Natural killer cell (primary cell): ENCODE data around the gene SH3RF2. TPM values are rescaled to one million over a fixed set of nuclear protein-coding genes. Genes with fewer than 3 reads are reported as not detected.

ENCODE experiments used
- ATAC-seq, 3 donors: fragments of 150-1000 bp in 2 of 3; fragments of 200-7000 bp in 1 of 3; cut with Tn5 transposase; 1 replicate in 1 of 3; 2 replicates in 2 of 3; pipeline ENCODE4 v1.10.0; 2021; ENCODE audit warnings: mild to moderate bottlenecking in 2 of 3, moderate library complexity in 2 of 3
- DNase-seq, 2 donors: peaks; one replicate each; pipeline versions ENCODE4 v3.0.0 to v3.0.0-alpha.2; 2013 to 2021; ENCODE audit warnings: mixed read lengths in 1 of 2
- H3K27ac ChIP-seq: one replicate; pipeline ENCODE4 v1.5.1; 2013; ENCODE audit warnings: mild to moderate bottlenecking, low read length
- H3K27me3 ChIP-seq: one replicate; pipeline ENCODE4 v1.6.1; 2013; ENCODE audit warnings: low read length; ENCODE audit not compliant: control insufficient read depth, insufficient read depth
- H3K36me3 ChIP-seq: one replicate; pipeline ENCODE4 v1.6.1; 2013; ENCODE audit warnings: low read length; ENCODE audit not compliant: control insufficient read depth, insufficient read depth
- H3K4me1 ChIP-seq: one replicate; pipeline ENCODE4 v1.6.1; 2013; ENCODE audit warnings: low read length; ENCODE audit not compliant: control insufficient read depth, insufficient read depth
- H3K4me3 ChIP-seq: one replicate; pipeline ENCODE4 v1.5.1; 2013; ENCODE audit warnings: low read length
- H3K9me3 ChIP-seq: one replicate; pipeline ENCODE4 v1.6.1; 2013; ENCODE audit warnings: low read length; ENCODE audit not compliant: control insufficient read depth, insufficient read depth
- H3K27ac Mint-ChIP-seq, 2 donors: one replicate each; pipeline ENCODE4 v1.8.0; 2022; ENCODE audit warnings: mild to moderate bottlenecking in 2 of 2, mixed read lengths in 2 of 2, moderate library complexity in 1 of 2
- H3K27me3 Mint-ChIP-seq, 2 donors: one replicate each; pipeline ENCODE4 v1.8.0; 2022; ENCODE audit warnings: low read depth in 2 of 2, mixed read lengths in 2 of 2
- H3K36me3 Mint-ChIP-seq: one replicate; pipeline ENCODE4 v1.8.0; 2022; ENCODE audit warnings: mixed read lengths
- H3K4me1 Mint-ChIP-seq, 2 donors: one replicate each; pipeline ENCODE4 v1.8.0; 2022; ENCODE audit warnings: mixed read lengths in 2 of 2
- H3K4me3 Mint-ChIP-seq: one replicate; pipeline ENCODE4 v1.8.0; 2022; ENCODE audit warnings: mild to moderate bottlenecking, moderate library complexity, mixed read lengths
- H3K9me3 Mint-ChIP-seq, 2 donors: one replicate each; pipeline ENCODE4 v1.8.0; 2022; ENCODE audit warnings: mixed read lengths in 2 of 2
- WGBS: methylation state at CpG from one replicate; pipeline ENCODE4 v1.1.7; 2013; ENCODE audit warnings: missing lambda C conversion rate; ENCODE audit not compliant: insufficient coverage; 5-methylcytosine and 5-hydroxymethylcytosine counted together
- intact Hi-C: fragments of 100-400 bp; cut with micrococcal nuclease; formaldehyde crosslinking; loops from one replicate; pipeline ENCODE4 v1.14.2; 2022
- total RNA-seq, 4 donors: library from RNA; stranded (reverse); fragments of 120-200 nt in 1 of 4; gene quantifications; one replicate each; pipeline versions ENCODE4 v1.2.3 to v1.2.4, GENCODE V29; 2013 to 2022
- TF ChIP-seq, protein P1 (sequence below): fragments of 200-600 bp; IDR thresholded peaks from one replicate; pipeline ENCODE4 v1.8.0; 2022; ENCODE audit warnings: antibody characterized with exemption

The SH3RF2 gene
- total RNA-seq, 3 donors from 2014 or later (not counting 1 experiment from before 2014, with no cell fraction given) = 0.28 to 0.35 TPM; not detected in 1

DNA sequence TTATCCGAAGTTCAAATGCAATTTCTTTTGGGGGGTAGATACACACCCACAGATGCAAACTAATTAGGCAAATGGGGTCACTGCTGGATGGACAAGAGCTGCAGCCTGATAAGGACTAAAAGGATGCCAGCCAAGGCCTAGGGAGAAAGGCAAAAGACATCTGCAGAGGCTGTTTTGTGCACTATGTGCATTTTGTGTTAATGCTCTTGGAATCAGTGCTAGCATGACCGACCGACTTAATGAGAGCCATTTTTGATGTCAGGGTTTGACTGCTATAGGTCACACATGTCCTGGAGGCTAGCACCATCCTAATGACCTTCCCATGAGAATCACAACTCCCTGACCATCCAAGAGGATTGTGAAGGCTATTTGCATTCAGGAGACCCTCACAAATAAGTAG, 134.4 kb downstream of the SH3RF2 start:
- TF ChIP-seq, protein P1, sequence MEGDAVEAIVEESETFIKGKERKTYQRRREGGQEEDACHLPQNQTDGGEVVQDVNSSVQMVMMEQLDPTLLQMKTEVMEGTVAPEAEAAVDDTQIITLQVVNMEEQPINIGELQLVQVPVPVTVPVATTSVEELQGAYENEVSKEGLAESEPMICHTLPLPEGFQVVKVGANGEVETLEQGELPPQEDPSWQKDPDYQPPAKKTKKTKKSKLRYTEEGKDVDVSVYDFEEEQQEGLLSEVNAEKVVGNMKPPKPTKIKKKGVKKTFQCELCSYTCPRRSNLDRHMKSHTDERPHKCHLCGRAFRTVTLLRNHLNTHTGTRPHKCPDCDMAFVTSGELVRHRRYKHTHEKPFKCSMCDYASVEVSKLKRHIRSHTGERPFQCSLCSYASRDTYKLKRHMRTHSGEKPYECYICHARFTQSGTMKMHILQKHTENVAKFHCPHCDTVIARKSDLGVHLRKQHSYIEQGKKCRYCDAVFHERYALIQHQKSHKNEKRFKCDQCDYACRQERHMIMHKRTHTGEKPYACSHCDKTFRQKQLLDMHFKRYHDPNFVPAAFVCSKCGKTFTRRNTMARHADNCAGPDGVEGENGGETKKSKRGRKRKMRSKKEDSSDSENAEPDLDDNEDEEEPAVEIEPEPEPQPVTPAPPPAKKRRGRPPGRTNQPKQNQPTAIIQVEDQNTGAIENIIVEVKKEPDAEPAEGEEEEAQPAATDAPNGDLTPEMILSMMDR = no peak
- Histone ChIP-seq H3K36me3 (no peaks in the 10 kb centered on the region), H3K9me3 (no peaks in the 10 kb centered on the region), H3K4me3 (no peak overlapping the region), H3K4me1 (no peaks in the 10 kb centered on the region), H3K27ac (no peak overlapping the region), H3K27me3 (no peaks in the 10 kb centered on the region)
- Mint-ChIP-seq H3K9me3 (no peaks in the 10 kb centered on the region), H3K4me3 (no peak overlapping the region), H3K27ac (no peak overlapping the region), H3K27me3 (peaks cover 7 to 8% of the 10 kb centered on the region in 2 donors), H3K4me1 (no peaks in the 10 kb centered on the region), H3K36me3 (no peaks in the 10 kb centered on the region)
- no peak for DNase-seq
- ATAC-seq = no peak
- WGBS = 88% methylated on average over 3 of the region's 3 CpGs
- intact Hi-C loops = no loop called here

- Mint-ChIP-seq H3K27ac (no peak overlapping the region), H3K9me3 (no peaks in the 10 kb centered on the region), H3K4me3 (no peak overlapping the region), H3K4me1 (no peaks in the 10 kb centered on the region), H3K36me3 (no peaks in the 10 kb centered on the region), H3K27me3 (peaks cover 7 to 8% of the 10 kb centered on the region in 2 donors)
- TF ChIP-seq, protein P1 = no peak
- DNase-seq (no peak), ATAC-seq (no peak)
- H3K9me3 ChIP-seq = no peaks in the 10 kb centered on the region
- no peak overlapping the region for H3K27ac ChIP-seq
- H3K36me3 ChIP-seq = no peaks in the 10 kb centered on the region
- H3K4me3 ChIP-seq = no peak overlapping the region
- no peaks in the 10 kb centered on the region for H3K4me1 ChIP-seq
- intact Hi-C loops = no loop called here
- H3K27me3 ChIP-seq = no peaks in the 10 kb centered on the region
- WGBS = 67% methylated on average over 3 of the region's 4 CpGs
These were observed 134.8 kb downstream of the SH3RF2 start for GRCh38 chr5:146071171-146071570.

DNA sequence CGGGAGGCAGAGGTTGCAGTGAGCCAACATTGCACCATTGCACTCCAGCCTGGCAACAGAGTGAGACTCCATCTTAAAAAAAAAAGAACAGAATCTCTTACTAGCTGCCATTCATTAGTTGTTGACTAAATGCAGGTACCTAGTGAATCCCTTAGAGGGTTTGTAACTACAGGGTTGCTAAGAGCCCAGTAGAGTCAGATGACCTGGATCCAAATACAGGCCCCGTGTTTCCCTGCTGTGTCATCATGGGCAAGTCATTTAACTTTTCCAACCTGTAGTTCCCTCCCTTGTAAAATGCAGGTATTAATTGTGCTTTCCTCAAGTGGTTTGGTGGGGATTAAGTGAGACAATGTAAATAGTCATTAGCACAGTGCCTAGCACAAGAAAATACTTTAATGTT, 136.2 kb downstream of the SH3RF2 start:
- no peak overlapping the region for H3K27ac ChIP-seq
- ATAC-seq (no peak), DNase-seq (no peak)
- Mint-ChIP-seq H3K27ac (no peak overlapping the region), H3K4me1 (no peaks in the 10 kb centered on the region), H3K9me3 (no peaks in the 10 kb centered on the region), H3K27me3 (peaks cover 5 to 7% of the 10 kb centered on the region in 2 donors), H3K4me3 (no peak overlapping the region), H3K36me3 (no peaks in the 10 kb centered on the region)
- WGBS = 75% methylated on average over 2 of the region's 2 CpGs
- no peaks in the 10 kb centered on the region for H3K9me3 ChIP-seq
- no peaks in the 10 kb centered on the region for H3K27me3 ChIP-seq
- no peak overlapping the region for H3K4me3 ChIP-seq
- no peaks in the 10 kb centered on the region for H3K36me3 ChIP-seq
- no peaks in the 10 kb centered on the region for H3K4me1 ChIP-seq
- intact Hi-C loops = no loop called here
- TF ChIP-seq, protein P1 = no peak

- no peaks in the 10 kb centered on the region for H3K36me3 Mint-ChIP-seq
- DNase-seq = no peak
- ATAC-seq = no peak
- no peak overlapping the region for H3K4me3 Mint-ChIP-seq
- peaks cover 5 to 7% of the 10 kb centered on the region in 2 donors for H3K27me3 Mint-ChIP-seq
- 86% methylated on average over 9 of the region's 9 CpGs for WGBS
- H3K27ac Mint-ChIP-seq = no peak overlapping the region
- H3K36me3 ChIP-seq = no peaks in the 10 kb centered on the region
- H3K27me3 ChIP-seq = no peaks in the 10 kb centered on the region
- no peaks in the 10 kb centered on the region for H3K4me1 ChIP-seq
- H3K9me3 ChIP-seq = no peaks in the 10 kb centered on the region
- H3K27ac ChIP-seq = no peak overlapping the region
- intact Hi-C loops = no loop called here
- no peaks in the 10 kb centered on the region for H3K9me3 Mint-ChIP-seq
- no peak overlapping the region for H3K4me3 ChIP-seq
- peaks cover 3% of the 10 kb centered on the region in 2 donors for H3K4me1 Mint-ChIP-seq
- TF ChIP-seq, protein P1 = no peak
These were observed 137.0 kb downstream of the SH3RF2 start for GRCh38 chr5:146073239-146073900.
